ENCODE data around the gene ZFR. TPM values are rescaled to one million over a fixed set of nuclear protein-coding genes. Genes with fewer than 3 reads are reported as not detected.

Gene ZFR
- total and polyA plus RNA-seq, 2 donors from 2014 or later: 25.7 to 65.2 TPM

DNA sequence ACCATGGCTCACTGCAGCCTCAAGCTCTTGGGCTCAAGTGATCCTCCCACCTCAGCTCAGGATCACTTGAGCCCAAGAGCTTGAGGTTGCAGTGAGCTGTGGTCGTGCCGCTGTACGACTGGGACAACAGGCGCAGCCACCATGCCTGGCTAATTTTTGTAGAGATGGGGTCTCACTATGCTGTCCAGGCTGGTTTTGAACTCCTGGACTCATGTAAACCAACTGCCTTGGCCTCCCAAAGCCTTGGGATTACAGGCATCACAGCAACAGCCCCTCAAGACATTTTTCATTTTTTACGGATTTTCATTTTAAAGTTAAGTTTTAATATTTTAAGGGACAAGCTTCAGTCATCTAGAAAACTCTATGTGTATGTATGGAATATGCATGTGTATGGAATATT, 78.9 kb downstream of the ZFR start:
- DNase-seq: no peak
- Histone ChIP-seq H3K27ac (ENCODE audit: low read depth in 2 of 2, low read length in 2 of 2) (no peak overlapping the region), H3K36me3 (ENCODE audit: control insufficient read depth in 2 of 3, insufficient read depth in 3 of 3, low read length in 3 of 3) (peaks cover 4 to 6% (median 5%) of the 10 kb centered on the region in 3 donors), H3K4me3 (ENCODE audit: low read length in 3 of 3) (no peak overlapping the region), H3K4me1 (ENCODE audit: control insufficient read depth in 2 of 3, insufficient read depth in 2 of 3, low read depth in 1 of 3, low read length in 3 of 3) (no peaks in the 10 kb centered on the region), H3K9me3 (ENCODE audit: control insufficient read depth in 2 of 3, insufficient read depth in 1 of 3, low read length in 3 of 3) (no peaks in the 10 kb centered on the region), H3K27me3 (ENCODE audit: control insufficient read depth, insufficient read depth, low read length) (no peaks in the 10 kb centered on the region), H3K9ac (ENCODE audit: low read length in 3 of 3) (no peak overlapping the region)
- no peak for FAIRE-seq
- intact Hi-C loops (cut with DNase I): no loop called here
- TF ChIP-seq, protein P1, sequence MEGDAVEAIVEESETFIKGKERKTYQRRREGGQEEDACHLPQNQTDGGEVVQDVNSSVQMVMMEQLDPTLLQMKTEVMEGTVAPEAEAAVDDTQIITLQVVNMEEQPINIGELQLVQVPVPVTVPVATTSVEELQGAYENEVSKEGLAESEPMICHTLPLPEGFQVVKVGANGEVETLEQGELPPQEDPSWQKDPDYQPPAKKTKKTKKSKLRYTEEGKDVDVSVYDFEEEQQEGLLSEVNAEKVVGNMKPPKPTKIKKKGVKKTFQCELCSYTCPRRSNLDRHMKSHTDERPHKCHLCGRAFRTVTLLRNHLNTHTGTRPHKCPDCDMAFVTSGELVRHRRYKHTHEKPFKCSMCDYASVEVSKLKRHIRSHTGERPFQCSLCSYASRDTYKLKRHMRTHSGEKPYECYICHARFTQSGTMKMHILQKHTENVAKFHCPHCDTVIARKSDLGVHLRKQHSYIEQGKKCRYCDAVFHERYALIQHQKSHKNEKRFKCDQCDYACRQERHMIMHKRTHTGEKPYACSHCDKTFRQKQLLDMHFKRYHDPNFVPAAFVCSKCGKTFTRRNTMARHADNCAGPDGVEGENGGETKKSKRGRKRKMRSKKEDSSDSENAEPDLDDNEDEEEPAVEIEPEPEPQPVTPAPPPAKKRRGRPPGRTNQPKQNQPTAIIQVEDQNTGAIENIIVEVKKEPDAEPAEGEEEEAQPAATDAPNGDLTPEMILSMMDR (IDR thresholded peaks at IDR 0.05; ENCODE audit: borderline replicate concordance, extremely low read depth, insufficient read depth): no peak

DNA sequence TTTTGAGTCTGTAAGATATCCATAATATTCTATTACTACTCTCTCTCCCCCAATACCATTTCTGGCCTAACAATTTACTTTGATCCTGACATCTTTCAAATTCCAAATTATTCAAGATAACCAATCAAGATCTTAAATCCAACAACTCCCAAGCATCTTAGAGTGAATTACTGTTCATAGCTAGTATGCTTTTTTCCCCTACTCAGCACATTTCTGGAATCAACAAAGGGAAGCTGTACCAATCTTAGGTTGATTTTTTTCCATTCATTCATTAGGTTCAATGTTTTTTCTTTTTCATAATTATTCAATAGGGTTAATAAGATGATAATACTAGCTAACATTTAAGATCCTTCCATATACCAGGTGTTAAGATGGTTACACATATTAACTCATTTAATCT, 81.5 kb downstream of the ZFR start:
- FAIRE-seq: no peak
- peaks cover 0 to 7% (median 4%) of the 10 kb centered on the region in 3 donors for H3K36me3 ChIP-seq (ENCODE audit: control insufficient read depth in 2 of 3, insufficient read depth in 3 of 3, low read length in 3 of 3)
- H3K27me3 ChIP-seq (ENCODE audit: control insufficient read depth, insufficient read depth, low read length): no peaks in the 10 kb centered on the region

DNA sequence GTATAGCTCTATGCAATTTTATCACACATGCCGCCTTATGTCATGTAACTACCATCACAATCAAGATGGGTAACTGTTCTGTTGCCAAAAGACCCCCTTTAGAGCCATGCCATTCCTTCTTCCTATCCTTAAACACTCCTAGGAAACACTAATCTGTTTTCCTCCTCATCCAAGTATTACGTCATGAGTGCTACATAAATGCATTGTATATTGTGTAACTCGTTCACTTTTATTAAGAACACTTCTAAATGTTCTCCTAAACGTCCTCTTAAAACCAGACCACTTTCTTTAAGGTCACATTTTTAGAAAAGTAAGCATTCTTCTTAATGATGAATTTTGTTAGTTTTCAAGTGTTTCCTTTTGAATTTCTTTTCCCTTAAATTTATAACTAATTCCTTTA, 82.0 kb downstream of the ZFR start:
- Histone ChIP-seq H3K4me1 (ENCODE audit: control insufficient read depth in 2 of 3, insufficient read depth in 2 of 3, low read depth in 1 of 3, low read length in 3 of 3) (no peaks in the 10 kb centered on the region), H3K36me3 (ENCODE audit: control insufficient read depth in 2 of 3, insufficient read depth in 3 of 3, low read length in 3 of 3) (peaks cover 0 to 7% (median 4%) of the 10 kb centered on the region in 3 donors), H3K9me3 (ENCODE audit: control insufficient read depth in 2 of 3, insufficient read depth in 1 of 3, low read length in 3 of 3) (no peaks in the 10 kb centered on the region), H3K27ac (ENCODE audit: low read depth in 2 of 2, low read length in 2 of 2) (no peak overlapping the region), H3K27me3 (ENCODE audit: control insufficient read depth, insufficient read depth, low read length) (no peaks in the 10 kb centered on the region), H3K9ac (ENCODE audit: low read length in 3 of 3) (no peak overlapping the region), H3K4me3 (ENCODE audit: low read length in 3 of 3) (no peak overlapping the region)
- DNase-seq (no peak), FAIRE-seq (no peak)
- TF ChIP-seq, protein P1 (IDR thresholded peaks at IDR 0.05; ENCODE audit: borderline replicate concordance, extremely low read depth, insufficient read depth): no peak
- intact Hi-C loops (cut with DNase I): no loop called here

More for the DNA sequence above, 81.5 kb downstream of the ZFR start:
- Histone ChIP-seq H3K9me3 (ENCODE audit: control insufficient read depth in 2 of 3, insufficient read depth in 1 of 3, low read length in 3 of 3) (no peaks in the 10 kb centered on the region), H3K27ac (ENCODE audit: low read depth in 2 of 2, low read length in 2 of 2) (no peak overlapping the region), H3K9ac (ENCODE audit: low read length in 3 of 3) (no peak overlapping the region), H3K4me1 (ENCODE audit: control insufficient read depth in 2 of 3, insufficient read depth in 2 of 3, low read depth in 1 of 3, low read length in 3 of 3) (no peaks in the 10 kb centered on the region), H3K4me3 (ENCODE audit: low read length in 3 of 3) (no peak overlapping the region)
- TF ChIP-seq, protein P1 (IDR thresholded peaks at IDR 0.05; ENCODE audit: borderline replicate concordance, extremely low read depth, insufficient read depth): no peak
- intact Hi-C loops (cut with DNase I): no loop called here
- DNase-seq: no peak

DNA sequence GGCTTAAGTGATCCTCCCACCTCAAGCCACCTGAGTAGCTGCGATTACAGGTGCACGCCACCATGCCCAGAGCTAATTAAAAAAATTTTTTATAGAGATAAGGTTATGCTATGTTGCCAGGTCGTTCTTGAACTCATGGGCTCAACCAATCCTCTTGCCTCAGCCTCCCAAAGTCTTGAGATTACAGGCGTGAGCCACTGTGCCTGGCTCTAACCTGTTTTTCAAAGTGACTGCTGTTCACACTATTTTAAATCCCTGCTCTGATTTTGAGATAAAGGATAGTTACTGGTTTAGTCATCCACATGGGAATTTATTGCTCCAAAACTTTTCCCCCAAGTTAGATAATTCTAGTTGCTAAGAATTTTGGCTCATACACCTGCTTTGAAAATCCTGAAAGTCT, 83.6 kb downstream of the ZFR start:
- intact Hi-C loops (cut with DNase I): no loop called here
- no peaks in the 10 kb centered on the region for H3K27me3 ChIP-seq (ENCODE audit: control insufficient read depth, insufficient read depth, low read length)
- no peaks in the 10 kb centered on the region for H3K9me3 ChIP-seq (ENCODE audit: control insufficient read depth in 2 of 3, insufficient read depth in 1 of 3, low read length in 3 of 3)
- no peak for DNase-seq
- no peak overlapping the region for H3K4me3 ChIP-seq (ENCODE audit: low read length in 3 of 3)
- peaks cover 4 to 7% (median 6%) of the 10 kb centered on the region in 3 donors for H3K36me3 ChIP-seq (ENCODE audit: control insufficient read depth in 2 of 3, insufficient read depth in 3 of 3, low read length in 3 of 3)
- no peaks in the 10 kb centered on the region for H3K4me1 ChIP-seq (ENCODE audit: control insufficient read depth in 2 of 3, insufficient read depth in 2 of 3, low read depth in 1 of 3, low read length in 3 of 3)
- no peak overlapping the region for H3K9ac ChIP-seq (ENCODE audit: low read length in 3 of 3)
- TF ChIP-seq, protein P1 (IDR thresholded peaks at IDR 0.05; ENCODE audit: borderline replicate concordance, extremely low read depth, insufficient read depth): no peak
- no peak for FAIRE-seq
- no peak overlapping the region for H3K27ac ChIP-seq (ENCODE audit: low read depth in 2 of 2, low read length in 2 of 2)

All from kidney (tissue), 14 donors.